ENCODE data around the gene CDRT4. TPM values are rescaled to one million over a fixed set of nuclear protein-coding genes. Genes with fewer than 3 reads are reported as not detected.

CDRT4 gene
- total and polyA plus RNA-seq, 2 donors (not counting 3 experiments of a cell fraction or from before 2014, with no cell fraction given): 11.5 to 13.6 TPM

GRCh38 chr17:15478845-15479244 is 11.4 kb upstream of the CDRT4 start:
- CTCF ChIA-PET: interaction anchor here (0.9 to 4.2 kb wide), 7 partner anchors 8 to 42 kb away, joined by 3 to 33 read pairs (median 6); partner anchors contain the start of gene CDRT4
- no peaks in the 10 kb centered on the region for H3K27me3 ChIP-seq (ENCODE audit: control insufficient read depth in 2 of 2, insufficient read depth in 2 of 2, low read length in 2 of 2)
- intact Hi-C loops (cut with micrococcal nuclease): loop anchor here (1.0 kb wide), 1 partner anchor 11 kb away; no protein-coding TSS in a partner anchor

More at GRCh38 chr17:15478845-15479244, 11.4 kb upstream of the CDRT4 start:
- no peak overlapping the region for H3K4me2 ChIP-seq (ENCODE audit: insufficient read depth, low read length)
- H3K9me1 ChIP-seq (replicated peaks; ENCODE audit: control insufficient read depth, extremely low read depth, insufficient read depth, low read length): no peaks in the 10 kb centered on the region
- peaks cover 22% of the 10 kb centered on the region for H3K4me1 ChIP-seq (ENCODE audit: control insufficient read depth, extremely low read depth, insufficient read depth, low read length)
- no peaks in the 10 kb centered on the region for H4K20me1 ChIP-seq (replicated peaks; ENCODE audit: control insufficient read depth, extremely low read depth, insufficient read depth, low read length)
- dilution Hi-C loops (cut with MboI; ENCODE audit: extremely low pct_ligation_motif_present, low sequenced_read_pairs): no loop called here
- H3K9ac ChIP-seq (replicated peaks; ENCODE audit: extremely low read depth, insufficient read depth, low read length): no peak overlapping the region
- POLR2A ChIA-PET: no interaction called here
- BruUV-seq (replicated peaks): no TSS peak
- H3K4me3 ChIP-seq (replicated peaks in 1 of 3; ENCODE audit: insufficient read depth in 1 of 3, low read depth in 1 of 3, low read length in 3 of 3): no peak overlapping the region
- DNase-seq (ENCODE audit: low read depth, low spot score) (no peak), FAIRE-seq (no peak)
- H2AFZ ChIP-seq (ENCODE audit: low read depth, low read length): no peak overlapping the region
- peak overlapping the region; percentile 19 for H3K27ac ChIP-seq (ENCODE audit: insufficient read depth, low read depth, low read length)
- H3K9me3 ChIP-seq (replicated peaks; ENCODE audit: control insufficient read depth, insufficient read depth, low read length): no peaks in the 10 kb centered on the region
- TF ChIP-seq POLR2AphosphoS5 (IDR thresholded peaks at IDR 0.05; ENCODE audit: insufficient read depth, low read depth, low read length) (no peak), GATA2 (IDR thresholded peaks at IDR 0.05; ENCODE audit: insufficient read depth, insufficient read length, low read depth, low read length) (no peak), POLR2A (IDR thresholded peaks at IDR 0.05; ENCODE audit: low read depth, low read length) (no peak), MAX (IDR thresholded peaks at IDR 0.05; ENCODE audit: insufficient read depth, insufficient read length) (no peak), JUN (IDR thresholded peaks at IDR 0.05; ENCODE audit: borderline replicate concordance, insufficient read depth, insufficient read length, low read depth) (no peak), EZH2 (IDR thresholded peaks at IDR 0.05; ENCODE audit: borderline replicate concordance, low read depth, low read length, severe bottlenecking) (no peak), CTCF (IDR thresholded peaks at IDR 0.05; ENCODE audit: extremely low read depth in 1 of 2, insufficient read depth in 1 of 2, low read depth in 1 of 2, low read length in 2 of 2) (no peak), FOS (IDR thresholded peaks at IDR 0.05; ENCODE audit: borderline replicate concordance, insufficient read depth, low read length) (no peak), MYC (IDR thresholded peaks at IDR 0.05; ENCODE audit: low read depth, low read length) (no peak)
- H3K36me3 ChIP-seq (ENCODE audit: control insufficient read depth in 2 of 2, extremely low read depth in 1 of 2, insufficient read depth in 2 of 2, low read length in 2 of 2): peaks cover 0 to 4% of the 10 kb centered on the region in 2 experiments
- H3K79me2 ChIP-seq (ENCODE audit: control insufficient read depth, insufficient read depth, low read length): no peaks in the 10 kb centered on the region

All from endothelial cell of umbilical vein (primary cell).